Thyroid gland (tissue), 4 donors: ENCODE results near the gene TNC.

Experiments
- POLR2A ChIP-seq, 2 donors: fragments of 450-650 bp; IDR thresholded peaks; one replicate each; pipeline ENCODE4 v1.6.1; 2017; ENCODE audit warnings: antibody characterized with exemption in 2 of 2, mild to moderate bottlenecking in 2 of 2, moderate library complexity in 1 of 2
- TF ChIP-seq, protein P1 (sequence below), 6 experiments: fragments of 200-600 bp in 3 of 6; fragments of 450-650 bp in 3 of 6; sonication (generic) in 3 of 6; IDR thresholded peaks; one replicate each; pipeline ENCODE4 v1.5.1; 2016 to 2019; ENCODE audit warnings: antibody characterized with exemption in 6 of 6, mild to moderate bottlenecking in 2 of 6, inconsistent platforms in 1 of 6, moderate library complexity in 1 of 6

DNA sequence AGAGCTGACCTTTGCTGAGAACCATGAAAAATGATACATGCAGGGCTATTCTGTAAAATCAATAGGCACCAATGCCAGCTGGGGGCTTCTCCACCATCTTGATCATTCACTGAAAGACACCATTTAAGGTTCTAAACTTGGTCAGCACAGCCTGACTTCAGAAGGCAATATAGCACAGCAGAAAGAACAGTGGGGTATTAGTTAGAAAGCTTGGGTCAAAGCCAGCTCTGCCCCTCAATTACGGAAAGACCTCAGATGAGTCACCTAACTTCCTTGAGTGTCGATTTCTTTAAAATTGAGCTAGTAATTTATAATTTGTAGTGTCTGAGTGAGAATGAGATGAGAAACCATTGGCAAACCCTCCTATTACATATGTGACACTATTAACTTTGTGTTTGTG, 3.4 kb downstream of the TNC start:
- TF ChIP-seq, protein P1, sequence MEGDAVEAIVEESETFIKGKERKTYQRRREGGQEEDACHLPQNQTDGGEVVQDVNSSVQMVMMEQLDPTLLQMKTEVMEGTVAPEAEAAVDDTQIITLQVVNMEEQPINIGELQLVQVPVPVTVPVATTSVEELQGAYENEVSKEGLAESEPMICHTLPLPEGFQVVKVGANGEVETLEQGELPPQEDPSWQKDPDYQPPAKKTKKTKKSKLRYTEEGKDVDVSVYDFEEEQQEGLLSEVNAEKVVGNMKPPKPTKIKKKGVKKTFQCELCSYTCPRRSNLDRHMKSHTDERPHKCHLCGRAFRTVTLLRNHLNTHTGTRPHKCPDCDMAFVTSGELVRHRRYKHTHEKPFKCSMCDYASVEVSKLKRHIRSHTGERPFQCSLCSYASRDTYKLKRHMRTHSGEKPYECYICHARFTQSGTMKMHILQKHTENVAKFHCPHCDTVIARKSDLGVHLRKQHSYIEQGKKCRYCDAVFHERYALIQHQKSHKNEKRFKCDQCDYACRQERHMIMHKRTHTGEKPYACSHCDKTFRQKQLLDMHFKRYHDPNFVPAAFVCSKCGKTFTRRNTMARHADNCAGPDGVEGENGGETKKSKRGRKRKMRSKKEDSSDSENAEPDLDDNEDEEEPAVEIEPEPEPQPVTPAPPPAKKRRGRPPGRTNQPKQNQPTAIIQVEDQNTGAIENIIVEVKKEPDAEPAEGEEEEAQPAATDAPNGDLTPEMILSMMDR (IDR thresholded peaks at IDR 0.05) = no peak
- TF ChIP-seq POLR2A (IDR thresholded peaks at IDR 0.05) = no peak
